ENCODE data around the gene LYZL6.

LYZL6 gene

DNA sequence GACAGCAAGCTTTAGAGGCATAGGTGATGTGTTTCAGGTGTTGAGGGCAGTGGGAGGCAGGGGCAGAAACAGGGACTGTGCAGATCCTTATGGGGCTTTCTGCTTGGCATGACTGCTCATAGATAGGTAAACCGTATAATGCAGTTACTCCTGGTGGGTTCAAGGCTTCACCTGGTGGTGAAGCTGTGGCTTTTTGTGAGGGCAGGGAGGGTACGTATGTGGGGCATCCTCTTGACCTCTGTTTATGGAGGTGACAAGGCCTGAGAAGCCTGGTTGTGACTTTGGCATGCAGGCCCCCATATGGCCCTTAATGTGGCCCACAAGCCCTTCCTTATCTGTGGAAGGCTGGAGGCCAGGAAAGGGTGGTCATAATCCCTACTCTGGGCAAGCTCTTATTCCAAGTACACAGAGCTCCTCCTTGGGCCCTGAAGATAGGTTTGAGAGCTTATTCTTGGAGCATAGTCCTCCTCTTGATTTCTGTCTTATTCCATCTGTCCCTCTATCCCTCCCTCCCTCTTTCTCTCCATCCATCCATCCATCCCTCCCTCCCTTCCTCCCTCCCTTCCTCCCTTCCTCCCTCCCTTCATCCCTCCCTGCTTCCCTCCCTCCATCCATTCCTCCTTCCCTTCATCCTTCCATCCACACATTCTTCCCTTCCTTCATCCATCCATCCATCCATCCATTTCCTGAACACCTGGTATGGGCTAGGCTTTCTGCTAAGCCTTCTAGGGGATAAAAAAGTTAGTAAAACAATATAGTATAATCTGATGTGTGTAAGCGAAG, 39.1 kb upstream of the LYZL6 start:
- peaks cover 20% of the 10 kb centered on the region for H3K27me3 Mint-ChIP-seq (ENCODE audit: low read depth)
- H3K4me3 Mint-ChIP-seq: no peak overlapping the region

DNA sequence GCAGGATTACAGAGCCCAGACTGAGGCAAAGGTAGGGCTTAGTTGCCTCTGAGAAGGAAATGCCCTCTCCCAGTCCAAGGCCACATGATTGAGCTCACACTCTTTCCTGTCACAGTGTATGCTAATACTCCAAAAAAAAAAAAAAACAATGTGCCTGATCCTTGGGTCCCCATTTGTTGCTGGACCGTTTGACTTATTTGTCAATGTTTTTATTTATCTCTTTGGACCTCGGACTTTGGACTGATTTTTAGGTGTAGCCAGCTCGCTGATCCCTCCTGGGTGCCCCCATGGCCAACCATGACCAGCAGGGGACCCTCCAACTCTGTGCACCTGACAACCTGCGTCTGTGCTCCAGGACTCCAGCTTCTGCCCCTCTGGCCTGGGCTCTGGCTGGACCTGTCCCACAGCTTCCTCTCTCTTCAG, 38.4 kb upstream of the LYZL6 start:
- no peaks in the 10 kb centered on the region for H3K36me3 Mint-ChIP-seq (ENCODE audit: low read depth)
- no peak overlapping the region for H3K4me3 Mint-ChIP-seq
- peaks cover 20% of the 10 kb centered on the region for H3K27me3 Mint-ChIP-seq (ENCODE audit: low read depth)
- no peak overlapping the region for H3K27ac Mint-ChIP-seq
- TF ChIP-seq, protein P1, sequence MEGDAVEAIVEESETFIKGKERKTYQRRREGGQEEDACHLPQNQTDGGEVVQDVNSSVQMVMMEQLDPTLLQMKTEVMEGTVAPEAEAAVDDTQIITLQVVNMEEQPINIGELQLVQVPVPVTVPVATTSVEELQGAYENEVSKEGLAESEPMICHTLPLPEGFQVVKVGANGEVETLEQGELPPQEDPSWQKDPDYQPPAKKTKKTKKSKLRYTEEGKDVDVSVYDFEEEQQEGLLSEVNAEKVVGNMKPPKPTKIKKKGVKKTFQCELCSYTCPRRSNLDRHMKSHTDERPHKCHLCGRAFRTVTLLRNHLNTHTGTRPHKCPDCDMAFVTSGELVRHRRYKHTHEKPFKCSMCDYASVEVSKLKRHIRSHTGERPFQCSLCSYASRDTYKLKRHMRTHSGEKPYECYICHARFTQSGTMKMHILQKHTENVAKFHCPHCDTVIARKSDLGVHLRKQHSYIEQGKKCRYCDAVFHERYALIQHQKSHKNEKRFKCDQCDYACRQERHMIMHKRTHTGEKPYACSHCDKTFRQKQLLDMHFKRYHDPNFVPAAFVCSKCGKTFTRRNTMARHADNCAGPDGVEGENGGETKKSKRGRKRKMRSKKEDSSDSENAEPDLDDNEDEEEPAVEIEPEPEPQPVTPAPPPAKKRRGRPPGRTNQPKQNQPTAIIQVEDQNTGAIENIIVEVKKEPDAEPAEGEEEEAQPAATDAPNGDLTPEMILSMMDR (IDR thresholded peaks at IDR 0.05; ENCODE audit: unreplicated experiment in 3 of 3): no peak
- H3K9me3 Mint-ChIP-seq: no peaks in the 10 kb centered on the region
- no peaks in the 10 kb centered on the region for H3K4me1 Mint-ChIP-seq

More for the DNA sequence above, 39.1 kb upstream of the LYZL6 start:
- TF ChIP-seq, protein P1 (IDR thresholded peaks at IDR 0.05; ENCODE audit: unreplicated experiment in 3 of 3): no peak
- Mint-ChIP-seq H3K9me3 (no peaks in the 10 kb centered on the region), H3K4me1 (no peaks in the 10 kb centered on the region), H3K27ac (no peak overlapping the region), H3K36me3 (ENCODE audit: low read depth) (no peaks in the 10 kb centered on the region)

DNA sequence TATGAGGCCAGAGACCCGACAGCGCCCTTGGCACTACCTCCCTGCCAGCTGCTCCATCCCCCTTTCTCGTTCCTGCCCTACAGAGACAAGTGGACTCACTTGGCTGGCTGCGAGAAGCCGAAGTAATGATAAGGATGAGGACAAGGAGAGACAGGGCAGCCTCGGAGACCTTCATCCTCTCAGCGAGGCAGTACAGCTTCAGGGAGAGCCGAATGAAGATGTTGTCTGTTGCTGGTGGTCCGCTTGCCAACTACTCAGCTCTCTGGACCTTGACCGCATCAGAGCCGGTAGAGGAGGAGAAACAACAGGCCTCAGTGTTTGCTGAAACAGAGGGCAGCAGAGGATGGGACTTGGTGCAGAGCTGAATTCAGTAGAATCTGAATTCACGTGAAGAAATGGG, 37.7 kb upstream of the LYZL6 start, which contains the start of gene CCL16:
Gene CCL16, minus strand, starts transcription at position 252 of the 400 bp plus-strand sequence. Its CDS starts 77 bp downstream, at position 175.
- no peaks in the 10 kb centered on the region for H3K9me3 Mint-ChIP-seq
- no peaks in the 10 kb centered on the region for H3K4me1 Mint-ChIP-seq
- H3K27ac Mint-ChIP-seq: no peak within 1 kb of the TSS
- H3K27me3 Mint-ChIP-seq (ENCODE audit: low read depth): peaks cover 20% of the 10 kb centered on the region
- no peak within 1 kb of the TSS for H3K4me3 Mint-ChIP-seq
- no peaks in the 10 kb centered on the region for H3K36me3 Mint-ChIP-seq (ENCODE audit: low read depth)
- TF ChIP-seq, protein P1 (IDR thresholded peaks at IDR 0.05; ENCODE audit: unreplicated experiment in 3 of 3): no peak

DNA sequence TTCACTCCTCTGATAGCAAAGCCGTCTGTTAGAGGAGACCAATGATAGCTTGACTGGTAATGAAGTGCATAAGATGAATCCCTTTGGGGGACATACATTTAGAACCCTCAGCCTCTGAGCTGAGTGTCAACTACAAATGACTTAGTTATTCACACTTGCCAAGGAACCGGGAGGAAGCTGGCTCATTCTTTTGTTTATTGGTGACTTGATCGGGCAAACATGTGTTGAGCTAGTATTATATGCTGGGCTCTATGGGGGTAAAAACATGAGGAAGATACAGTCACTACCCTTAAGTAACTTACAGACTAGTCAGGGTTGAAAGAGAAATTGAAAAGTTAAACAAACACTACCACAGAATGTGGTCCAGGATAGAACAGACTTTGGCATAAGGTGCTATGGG, 34.8 kb upstream of the LYZL6 start:
- TF ChIP-seq, protein P1 (IDR thresholded peaks at IDR 0.05; ENCODE audit: unreplicated experiment in 3 of 3): no peak
- Mint-ChIP-seq H3K9me3 (no peaks in the 10 kb centered on the region), H3K36me3 (ENCODE audit: low read depth) (no peaks in the 10 kb centered on the region), H3K27ac (no peak overlapping the region), H3K4me1 (peaks cover 3% of the 10 kb centered on the region), H3K4me3 (no peak overlapping the region), H3K27me3 (ENCODE audit: low read depth) (peaks cover 11% of the 10 kb centered on the region)

DNA sequence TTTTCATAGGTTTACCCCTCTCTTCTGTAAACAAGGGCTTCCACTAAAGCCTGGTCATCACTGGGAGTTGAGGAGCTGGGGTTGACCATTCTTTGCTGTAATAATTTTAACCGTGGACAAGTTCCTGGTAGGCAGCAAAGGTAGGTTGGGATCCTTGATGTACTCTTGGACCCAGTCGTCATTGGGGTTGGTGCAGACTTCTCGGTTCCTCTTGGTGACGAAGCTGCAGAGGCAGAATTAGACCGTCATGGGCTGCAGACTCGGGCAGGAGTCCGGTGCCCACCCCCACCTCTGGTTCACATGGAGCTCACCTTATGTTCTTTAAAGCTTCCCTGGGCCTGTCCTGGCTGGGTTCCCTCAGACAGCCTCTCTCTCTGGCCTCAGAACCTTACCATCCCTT, 34.0 kb upstream of the LYZL6 start:
- peaks cover 11% of the 10 kb centered on the region for H3K27me3 Mint-ChIP-seq (ENCODE audit: low read depth)
- H3K9me3 Mint-ChIP-seq: no peaks in the 10 kb centered on the region
- peaks cover 3% of the 10 kb centered on the region for H3K4me1 Mint-ChIP-seq
- H3K36me3 Mint-ChIP-seq (ENCODE audit: low read depth): no peaks in the 10 kb centered on the region
- no peak overlapping the region for H3K4me3 Mint-ChIP-seq
- TF ChIP-seq, protein P1 (IDR thresholded peaks at IDR 0.05; ENCODE audit: unreplicated experiment in 3 of 3): no peak
- H3K27ac Mint-ChIP-seq: no peak overlapping the region

Measured in nephron (organoid).